NAMALWA (cell line): ENCODE data around the gene PEX16.

Experiments
- DNase-seq: peaks from one replicate; pipeline ENCODE4 v3.0.0-alpha.2; 2015; ENCODE audit warnings: low spot score

The PEX16 gene

DNA sequence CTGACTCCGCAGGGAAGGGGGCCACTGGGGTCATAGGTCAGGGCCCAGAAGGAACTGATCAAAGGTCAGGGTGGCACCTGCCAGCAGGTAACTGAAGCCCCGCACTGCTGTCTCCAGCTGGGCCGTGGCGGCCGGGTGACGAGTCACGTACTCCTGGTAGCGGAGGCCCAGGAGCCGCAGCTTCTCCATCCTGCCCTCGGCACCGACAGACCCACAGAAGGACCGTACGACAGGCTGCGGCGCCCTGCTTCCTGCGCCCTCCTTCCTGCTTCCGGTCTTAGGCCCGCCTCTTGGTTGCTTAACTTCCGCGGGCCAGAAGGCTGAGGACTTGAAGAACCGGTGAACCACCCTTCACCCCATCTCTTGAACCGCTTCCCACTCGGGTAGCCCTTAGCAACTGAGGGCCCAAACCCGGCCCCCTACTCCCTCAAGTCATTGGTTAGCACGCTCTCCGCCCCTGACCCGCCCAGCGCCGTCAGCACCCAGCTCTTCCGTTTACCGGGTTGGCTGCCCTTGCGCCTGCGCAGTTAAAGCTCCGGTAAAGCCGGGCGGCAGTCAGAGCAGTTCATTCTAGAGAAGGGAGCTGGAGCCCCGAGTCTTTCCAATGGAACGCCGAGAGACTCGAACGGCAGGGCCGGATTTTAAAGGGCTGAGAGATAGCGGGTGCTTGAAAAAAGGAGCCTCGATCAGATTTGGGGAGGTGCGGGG is at the start of gene PEX16:
Gene PEX16 (minus strand): TSS at position 255 of the 708 bp plus-strand sequence. CDS start 66 bp downstream, at position 189.
- DNase-seq, result peak; percentile 99

DNA sequence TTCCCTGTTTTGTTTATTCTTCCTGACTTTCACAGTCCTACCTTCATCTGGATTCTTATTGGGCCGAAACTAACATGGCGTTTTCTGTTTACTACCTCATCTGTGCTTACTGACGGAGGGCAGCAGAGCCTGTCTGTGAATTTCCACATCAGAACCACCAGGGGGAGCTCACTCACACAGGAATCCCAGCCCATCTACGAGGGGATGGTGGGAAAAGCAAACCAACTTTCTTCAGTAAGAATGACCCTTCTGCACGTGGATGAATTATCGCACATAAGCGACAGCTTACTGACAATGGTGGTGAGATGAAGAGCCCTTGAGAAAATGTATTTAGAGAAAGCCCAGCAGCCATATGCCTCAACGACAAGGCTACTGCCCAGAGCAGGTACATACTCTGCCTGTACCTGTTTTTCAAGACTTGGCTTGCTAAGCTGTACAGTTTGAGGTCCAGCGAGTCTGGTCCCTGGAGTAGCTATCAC is 47.3 kb upstream of the PEX16 start:
- DNase-seq, result peak; percentile 85

DNA sequence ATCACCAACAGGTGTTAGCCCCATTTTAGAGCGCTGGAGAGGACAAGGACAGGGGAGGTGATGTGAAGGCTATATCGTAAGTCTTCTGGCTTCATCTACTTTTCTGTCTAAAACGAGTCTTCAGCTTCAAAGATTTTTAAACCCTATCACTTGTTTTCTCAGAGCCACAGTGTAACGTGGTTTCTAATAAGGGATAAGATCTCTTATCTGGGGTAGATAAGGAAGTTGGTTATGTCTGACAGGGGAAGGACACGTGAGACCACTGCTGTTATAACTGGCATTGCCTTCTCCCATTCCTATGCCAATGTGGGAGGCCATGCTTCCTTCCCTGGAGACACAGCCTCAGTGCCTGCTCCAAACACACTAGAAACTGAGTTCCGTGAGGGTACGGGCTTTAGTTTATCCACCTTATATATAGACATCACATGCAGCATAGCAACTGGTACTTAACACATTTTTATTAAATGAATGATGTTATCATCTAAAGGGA is 44.1 kb upstream of the PEX16 start:
- DNase-seq, result no peak

DNA sequence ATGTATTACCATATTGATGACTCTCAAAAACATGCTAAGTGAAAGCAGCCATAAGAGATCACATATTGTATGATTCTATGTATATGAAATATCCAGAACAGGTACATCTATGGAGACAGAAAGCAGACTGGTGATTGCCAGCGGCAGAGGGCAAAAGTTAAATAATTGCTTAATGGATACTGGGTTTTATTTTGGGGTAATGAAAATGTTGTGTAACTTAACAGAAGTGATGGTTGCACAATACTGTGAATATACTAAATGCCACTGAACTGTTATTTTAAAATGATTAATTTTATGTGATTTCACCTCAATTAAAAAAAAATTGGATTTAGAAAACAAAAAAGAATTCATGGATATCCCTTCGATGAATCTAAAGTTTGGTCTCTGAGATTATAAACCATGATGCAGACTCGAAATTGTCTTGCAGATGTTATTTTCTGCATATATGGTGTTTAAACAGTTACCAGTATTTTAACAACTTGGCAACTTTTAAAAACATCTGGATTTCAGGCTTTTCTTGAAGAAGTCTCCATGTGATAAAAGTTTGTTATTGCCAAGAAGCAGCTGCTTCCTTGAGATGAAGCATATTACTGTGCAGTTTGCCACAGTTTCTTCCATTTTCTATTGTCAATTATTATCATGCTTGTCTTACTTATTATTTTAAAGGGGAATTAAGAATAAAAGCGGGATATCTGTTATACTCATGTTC is 42.9 kb upstream of the PEX16 start:
- DNase-seq, result no peak

DNA sequence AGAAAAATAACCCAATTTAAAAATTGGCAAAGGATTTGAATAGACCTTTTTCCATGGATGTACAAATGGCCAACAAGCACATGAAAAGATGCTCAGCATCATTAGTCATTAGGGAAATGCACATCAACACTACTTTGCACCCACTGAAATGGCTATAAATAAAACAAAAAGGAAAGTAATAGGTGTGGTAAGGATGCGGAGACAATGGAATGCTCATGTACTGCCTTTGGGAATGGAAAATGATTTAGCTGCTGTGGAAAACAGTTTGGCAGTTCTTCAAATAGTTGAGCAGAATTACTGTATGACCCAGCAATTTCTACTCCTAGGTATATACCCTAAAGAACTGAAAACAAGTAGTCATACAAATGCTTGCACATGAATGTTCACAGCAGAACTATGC is 42.2 kb upstream of the PEX16 start:
- no peak for DNase-seq

DNA sequence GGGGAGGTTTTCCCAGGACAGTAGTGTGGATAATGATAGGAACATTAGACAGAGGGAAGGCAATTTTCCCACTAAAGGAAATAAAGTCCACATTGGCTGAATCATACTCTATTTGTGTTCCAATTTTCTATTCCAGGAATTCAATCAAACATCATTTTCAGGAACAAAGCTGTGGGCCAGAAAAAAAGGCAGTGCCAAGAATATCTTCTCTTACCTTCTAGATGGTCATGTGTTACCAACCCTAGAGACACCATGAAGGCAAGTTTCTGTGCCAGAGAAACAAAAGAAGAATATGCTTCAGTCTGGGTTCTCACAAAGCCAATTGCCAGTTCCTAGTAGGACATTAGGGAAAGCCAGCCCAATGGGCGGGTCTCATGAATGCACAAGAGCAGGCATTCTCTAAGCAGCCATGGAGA is 32.3 kb upstream of the PEX16 start:
- DNase-seq, result no peak

DNA sequence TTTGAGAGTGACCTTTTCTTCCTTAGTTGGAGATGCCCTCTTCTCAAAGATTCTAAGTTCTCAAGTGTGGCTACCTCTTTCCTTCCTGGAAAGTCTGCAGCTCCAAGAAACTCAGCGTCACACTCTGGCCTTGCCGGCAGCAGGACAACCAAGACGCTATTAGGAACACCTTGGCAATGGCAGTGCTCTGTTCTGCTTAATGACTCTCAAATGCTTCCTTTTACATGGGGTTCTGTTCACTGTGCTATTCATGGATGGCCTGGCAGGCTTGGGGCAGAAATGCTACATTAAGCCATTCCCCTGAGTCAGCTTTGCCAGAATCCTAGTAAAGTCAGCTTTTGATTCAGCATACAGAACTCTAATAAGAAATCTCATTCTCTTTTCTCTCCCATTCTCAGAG is 30.7 kb upstream of the PEX16 start:
- DNase-seq, result no peak

DNA sequence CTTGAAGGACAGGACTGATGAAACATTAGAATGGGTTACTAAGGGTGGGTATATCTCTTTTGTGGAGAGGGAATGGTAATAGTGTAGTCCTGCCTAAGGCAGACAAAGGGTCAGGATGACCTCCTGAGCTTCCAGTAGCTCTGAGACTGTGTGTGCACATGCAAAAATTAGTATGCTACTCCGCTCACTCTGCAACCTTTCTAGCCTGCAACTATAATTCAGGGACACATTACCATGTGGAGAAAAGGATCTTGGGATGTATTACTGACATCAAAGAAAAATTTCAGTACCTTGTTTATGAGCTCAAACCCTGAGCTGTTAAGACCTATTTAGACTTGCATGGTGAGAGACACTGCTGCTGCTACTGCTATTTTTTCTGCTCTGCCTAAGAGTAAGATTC is 30.2 kb upstream of the PEX16 start:
- no peak for DNase-seq

DNA sequence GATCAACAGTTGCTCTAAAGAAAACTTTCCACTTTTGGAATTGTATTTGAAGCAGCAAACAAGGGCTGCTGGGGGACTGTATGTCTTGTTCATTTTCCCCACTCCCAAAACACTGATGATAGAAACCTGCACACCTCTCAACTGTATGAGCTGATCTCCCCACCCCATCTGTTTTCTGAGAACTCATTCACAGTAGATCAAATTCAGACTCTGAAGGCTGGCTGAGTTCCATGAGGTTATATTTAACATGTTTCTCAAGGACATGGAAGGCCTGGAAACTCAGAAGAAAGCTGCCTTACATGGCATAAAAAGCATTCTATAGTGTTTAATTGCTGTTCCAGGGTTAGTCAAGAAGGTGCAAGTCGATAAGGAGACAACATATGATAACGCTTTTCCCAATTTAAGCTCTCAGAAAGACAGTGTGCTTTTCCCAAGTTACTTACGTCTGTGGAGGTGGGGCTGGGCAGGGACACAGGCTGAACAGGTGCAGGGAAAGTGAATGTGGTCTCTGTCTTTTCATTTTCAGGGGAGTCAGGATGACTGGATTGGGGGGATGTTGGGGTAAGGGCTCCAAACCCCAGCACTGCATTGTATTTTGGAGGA is 27.8 kb upstream of the PEX16 start:
- no peak for DNase-seq

DNA sequence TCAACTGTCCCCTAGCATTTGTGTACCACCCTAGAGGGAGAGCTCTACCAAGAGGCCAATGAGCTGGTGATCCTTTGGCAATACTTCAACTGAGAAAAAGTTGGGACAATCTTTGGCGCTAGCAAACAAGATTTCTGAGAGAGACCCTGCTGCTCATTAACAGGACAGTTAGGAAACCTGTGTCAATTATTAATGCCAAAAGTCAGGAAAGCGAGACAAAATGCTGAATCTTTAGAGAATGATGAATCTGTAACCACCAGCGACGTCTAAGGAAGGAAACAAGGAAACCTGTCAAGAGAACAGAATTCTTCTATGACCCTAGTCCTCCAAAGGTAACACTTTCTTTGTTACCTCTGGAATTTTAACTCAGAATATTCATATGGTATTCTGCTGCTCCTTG is 24.7 kb upstream of the PEX16 start:
- no peak for DNase-seq

DNA sequence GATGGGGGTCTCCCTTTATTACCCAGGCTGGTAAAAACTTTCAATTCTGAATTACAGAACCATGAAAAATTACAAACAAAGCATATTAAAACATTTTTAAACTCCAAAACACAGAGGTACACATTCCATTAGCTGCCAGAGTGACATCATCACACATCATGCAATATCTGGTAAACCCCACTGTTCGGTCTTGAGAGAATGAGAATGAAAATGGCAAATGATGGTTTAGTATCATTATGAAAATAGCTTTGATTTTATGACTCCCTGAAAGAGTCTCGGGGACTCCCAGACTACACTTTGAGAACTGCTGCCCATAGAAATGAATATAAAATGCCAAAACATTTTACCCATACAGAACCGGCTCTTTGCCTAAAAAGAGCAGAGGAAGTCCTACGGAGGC is 23.6 kb upstream of the PEX16 start:
- no peak for DNase-seq

DNA sequence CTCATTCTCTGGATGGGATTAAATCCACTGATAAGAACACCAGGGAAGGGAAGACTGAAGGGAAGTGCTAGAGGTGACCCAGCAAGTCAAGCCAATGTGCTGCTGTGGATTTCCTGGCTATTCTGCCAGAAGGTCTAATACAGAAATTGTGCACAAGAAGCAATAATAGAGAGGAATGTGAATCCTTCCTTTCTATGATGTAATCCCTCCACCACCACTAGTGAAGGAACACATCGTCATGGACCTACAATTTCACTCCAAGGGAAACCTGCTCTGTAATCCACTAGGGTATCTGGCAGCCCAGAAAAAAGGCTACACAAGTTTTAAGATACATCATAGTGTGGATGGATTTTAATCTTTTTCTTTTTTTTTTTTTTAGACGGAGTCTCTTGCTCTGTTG is 22.2 kb upstream of the PEX16 start:
- DNase-seq, result no peak

DNA sequence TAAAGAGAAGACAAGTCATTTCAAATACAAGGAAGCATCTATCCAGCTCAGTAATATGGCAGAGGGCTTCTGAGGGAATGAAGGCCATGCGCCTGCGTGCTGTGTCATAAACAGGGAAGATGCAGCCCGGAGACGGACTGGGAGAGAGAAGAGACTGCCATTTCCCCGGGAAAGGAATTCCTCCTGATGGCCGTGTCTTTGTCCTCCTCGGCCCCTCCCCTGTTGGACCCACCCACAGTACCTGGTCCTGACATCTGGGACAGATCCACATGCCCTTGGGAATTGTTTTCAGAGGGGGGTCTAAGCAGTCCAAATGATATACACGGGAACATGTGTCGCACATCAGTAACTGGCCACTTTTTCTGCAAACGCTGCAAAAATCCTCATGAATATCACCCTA is 20.2 kb upstream of the PEX16 start:
- DNase-seq, result no peak

DNA sequence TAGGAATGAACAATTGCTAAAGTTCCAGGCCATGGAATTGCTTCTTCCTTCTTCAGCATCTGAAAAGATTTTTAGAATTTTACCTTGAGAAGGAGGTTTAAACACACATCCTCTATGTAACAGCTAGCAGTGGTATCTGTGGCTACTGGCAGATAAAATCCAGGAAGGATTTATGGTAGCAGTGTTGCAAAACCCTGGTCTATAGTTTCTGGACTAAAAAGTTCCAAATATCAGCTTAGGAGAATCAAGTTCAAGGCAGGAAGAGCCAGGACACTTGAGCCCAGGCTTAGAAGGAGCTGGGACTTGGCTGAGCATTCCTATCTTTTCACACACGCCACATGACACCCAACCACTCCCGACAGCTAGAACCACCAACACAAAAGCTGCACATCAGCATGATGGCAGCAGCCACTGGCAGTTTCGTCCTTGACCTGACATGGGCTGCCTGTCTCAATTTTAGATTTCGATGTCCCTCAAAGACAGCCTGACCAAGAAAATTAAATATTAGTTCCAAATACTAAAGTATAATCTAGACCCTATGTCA is 18.9 kb upstream of the PEX16 start:
- DNase-seq, result no peak

DNA sequence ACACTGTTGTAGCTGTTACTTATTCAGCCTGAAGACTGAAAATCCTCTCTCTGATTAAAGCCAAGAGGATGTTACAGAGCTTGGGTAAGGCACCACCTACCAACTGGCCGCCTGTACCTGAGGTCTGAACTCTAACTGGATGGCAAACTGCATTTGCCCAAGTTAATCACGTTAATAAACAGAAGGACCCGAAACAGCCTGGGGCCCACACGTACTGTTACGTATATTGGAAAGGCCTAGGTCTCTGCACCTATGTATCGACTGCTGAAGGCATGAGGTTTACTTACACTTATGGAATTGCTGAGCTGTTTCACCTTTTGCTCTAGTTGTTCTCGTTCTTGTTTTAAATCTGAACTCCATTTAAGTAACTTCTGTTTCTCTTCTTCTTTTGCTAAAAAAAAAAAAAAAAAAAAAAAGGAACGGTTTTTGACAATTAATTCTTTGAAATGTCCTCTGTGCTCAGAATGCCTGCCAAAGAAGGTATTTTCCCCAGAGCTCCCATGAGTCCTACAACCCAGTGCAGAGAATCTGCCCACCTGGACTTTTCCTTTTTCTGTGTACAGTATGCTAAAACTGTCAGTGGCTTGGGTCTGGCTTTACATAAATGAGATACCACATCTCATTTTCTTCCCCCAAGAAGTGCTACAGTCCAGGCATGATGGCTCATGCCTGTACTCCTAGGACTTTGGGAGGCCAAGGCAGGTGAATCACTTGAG is 17.8 kb upstream of the PEX16 start:
- no peak for DNase-seq

DNA sequence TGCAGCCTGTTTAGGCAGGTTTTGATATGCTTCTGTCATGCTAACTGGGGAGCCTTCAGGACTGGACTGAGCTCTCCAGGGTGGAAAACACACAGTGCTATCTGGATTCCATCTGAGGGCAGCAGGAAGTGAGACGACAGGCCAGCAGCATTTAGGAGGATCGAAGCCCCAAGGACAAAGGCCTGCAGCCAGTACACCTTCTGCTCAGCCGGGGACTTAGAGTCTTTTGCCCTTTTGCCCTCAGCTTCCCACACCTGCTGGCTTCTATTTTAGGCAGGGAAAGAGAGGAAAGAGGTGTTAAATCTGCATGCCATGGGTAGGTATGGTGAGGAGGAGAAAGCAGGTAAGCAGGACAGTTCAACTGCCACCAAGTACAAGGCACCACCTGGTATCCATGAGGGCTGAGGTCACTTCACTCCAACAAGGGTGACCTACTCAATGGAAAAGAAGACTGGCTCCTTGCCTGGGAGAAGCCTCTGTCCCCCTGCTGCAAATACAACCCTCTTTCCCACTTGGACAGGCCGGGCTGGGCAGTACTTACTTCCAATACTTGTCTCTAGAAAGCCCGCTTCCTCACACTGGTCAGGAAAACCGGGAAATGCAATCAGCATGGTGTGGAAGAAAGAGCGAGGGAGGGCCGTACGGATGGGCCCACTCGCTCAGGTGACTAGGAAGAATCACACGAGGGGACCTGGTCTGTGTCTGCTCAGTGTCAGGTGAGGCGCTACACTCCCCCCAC is 17.1 kb upstream of the PEX16 start:
- DNase-seq, result no peak

DNA sequence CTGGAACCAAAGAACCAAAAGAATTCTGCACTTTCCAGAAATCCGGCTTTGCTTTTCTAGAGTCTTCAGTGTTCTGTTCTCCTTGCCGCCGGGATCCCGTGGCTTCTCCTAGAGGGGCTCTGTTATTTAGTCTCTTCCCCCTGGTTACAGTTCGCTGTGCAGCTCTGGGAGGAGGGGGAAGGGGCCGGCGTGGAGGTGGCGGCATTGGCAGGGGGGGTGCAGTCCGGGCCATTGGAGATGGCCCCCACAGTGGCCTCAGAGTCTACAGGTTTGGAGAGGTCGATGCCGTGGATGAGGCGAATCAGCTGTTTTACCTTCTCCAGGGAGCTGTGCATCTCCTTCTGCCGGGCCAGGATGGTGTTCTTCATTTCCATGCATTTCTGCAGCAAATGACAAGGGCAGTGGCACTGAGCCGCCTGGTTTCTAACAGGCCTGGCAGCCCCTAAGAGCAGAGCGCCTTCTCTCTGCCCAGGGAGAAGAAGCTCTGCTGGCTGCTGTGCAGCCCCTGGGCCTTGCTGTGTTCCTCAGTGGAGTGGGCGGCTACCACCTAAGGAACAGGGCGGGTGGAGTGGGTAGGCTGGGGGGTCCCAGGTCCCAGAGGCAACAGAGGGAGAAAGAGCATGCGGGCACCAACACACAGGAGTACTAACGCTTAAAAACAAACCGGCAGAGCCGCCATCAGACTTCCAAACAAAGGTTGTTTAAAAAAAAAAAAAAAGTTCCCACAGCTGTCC is 16.3 kb upstream of the PEX16 start:
- no peak for DNase-seq

DNA sequence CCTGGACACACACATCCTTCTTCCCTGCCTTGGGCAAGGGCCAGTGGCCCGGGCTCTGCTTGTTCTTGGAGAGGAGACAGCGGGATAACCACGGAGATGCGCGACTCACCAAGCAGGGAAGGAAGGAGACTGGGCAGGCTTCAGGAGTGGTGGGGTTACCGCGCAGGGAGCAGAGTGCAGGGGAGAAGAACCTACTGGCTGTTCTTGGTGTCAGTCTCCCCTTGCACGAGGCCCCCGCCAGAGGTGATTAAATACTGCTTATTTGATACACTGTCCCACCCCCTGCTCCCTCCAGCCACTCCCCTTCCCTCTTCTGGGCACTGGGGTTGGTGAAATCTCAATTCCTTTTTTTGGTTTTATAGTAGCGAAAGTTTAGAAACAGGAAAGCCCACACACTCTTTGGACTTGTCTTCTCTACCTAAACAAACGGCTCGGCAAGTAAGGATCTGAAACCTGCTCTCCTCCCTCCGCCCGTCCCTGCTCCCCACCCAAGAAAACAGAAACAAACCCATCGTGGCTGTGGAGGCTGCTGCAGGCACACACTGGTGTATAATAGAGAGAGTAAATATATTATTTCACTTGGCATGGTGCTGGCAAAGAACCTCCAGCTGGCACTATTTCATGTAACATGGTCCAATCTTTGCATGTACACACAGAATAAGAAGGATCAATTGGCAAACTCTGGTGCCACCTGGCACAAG is 15.6 kb upstream of the PEX16 start:
- peak; percentile 32 for DNase-seq

DNA sequence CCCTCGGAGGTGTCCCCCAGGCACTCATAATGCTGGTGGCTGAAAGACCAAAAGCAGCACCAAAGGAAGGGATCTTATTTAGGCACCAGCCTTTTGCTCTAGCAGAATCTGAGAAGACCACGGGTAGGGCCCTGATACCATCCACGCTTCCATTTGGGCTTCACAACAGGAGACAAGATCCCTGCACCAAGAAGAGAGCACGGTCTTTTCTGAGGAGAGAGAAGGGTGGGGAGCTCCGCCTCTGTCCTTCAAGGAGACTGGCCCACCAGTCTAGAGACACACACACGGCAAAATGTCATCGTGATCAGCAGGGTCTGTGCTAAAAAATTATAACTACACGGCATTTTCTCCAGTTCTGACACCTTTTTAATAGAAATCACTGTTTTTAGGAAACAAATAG is 14.5 kb upstream of the PEX16 start:
- DNase-seq, result no peak

DNA sequence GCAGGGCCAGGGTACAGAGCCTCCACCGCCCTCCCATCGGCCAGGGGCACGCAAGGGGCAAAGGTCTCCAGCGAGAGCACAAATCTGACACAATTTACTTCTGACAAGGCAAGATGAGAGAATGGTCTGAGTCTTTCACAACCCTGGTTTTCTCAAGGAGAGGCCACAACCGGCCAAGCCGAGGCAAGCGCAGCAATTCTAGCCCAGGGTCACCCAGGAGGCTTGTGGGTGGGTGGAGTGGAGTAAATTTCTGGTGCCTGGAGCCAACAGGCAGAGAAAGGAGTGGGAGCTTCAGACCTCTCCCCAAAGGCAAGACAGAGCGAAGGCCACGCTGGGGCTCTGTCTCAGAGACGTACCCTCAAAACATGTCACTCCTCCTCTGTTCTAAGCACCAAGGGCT is 14.1 kb upstream of the PEX16 start:
- no peak for DNase-seq
